Measurements from ENCODE around the gene ATP5F1C.

GRCh38 chr10:7836571-7836970 lies 48.6 kb downstream of the ATP5F1C start:
- TF ChIP-seq CTCF (conservative IDR thresholded peaks at IDR 0.05) (no peak), EZH2 (IDR thresholded peaks at IDR 0.05; ENCODE audit: low read depth) (no peak)
